HEK293 (cell line): ENCODE data around the gene NFKBIZ.

Source experiments
- TRIM28 ChIP-seq: IDR thresholded peaks from 2 replicates; pipeline ENCODE4 v1.6.1; 2011; ENCODE audit warnings: low read length, control low read depth, borderline replicate concordance
- YY2 ChIP-seq: fragments of 450-650 bp; formaldehyde crosslinking; IDR thresholded peaks from 2 replicates; pipeline ENCODE4 v1.5.1; 2016; ENCODE audit warnings: missing biosample characterization, missing genetic modification characterization
- ZBTB48 ChIP-seq: fragments of 450-650 bp; formaldehyde crosslinking; IDR thresholded peaks from 2 replicates; pipeline ENCODE4 v1.5.1; 2016; ENCODE audit warnings: missing biosample characterization, missing genetic modification characterization
- ZNF24 ChIP-seq: fragments of 450-650 bp; formaldehyde crosslinking; IDR thresholded peaks from 2 replicates; pipeline ENCODE4 v1.5.1; 2016; ENCODE audit warnings: missing biosample characterization, missing genetic modification characterization
- TF ChIP-seq, protein P1 (sequence below): fragments of 450-650 bp; formaldehyde crosslinking; IDR thresholded peaks from 2 replicates; pipeline ENCODE4 v1.5.1; 2016; ENCODE audit warnings: missing biosample characterization, missing genetic modification characterization
- TF ChIP-seq, protein P2 (sequence below): fragments of 450-650 bp; formaldehyde crosslinking; IDR thresholded peaks from 2 replicates; pipeline ENCODE4 v1.5.1; 2016; ENCODE audit warnings: missing biosample characterization, missing genetic modification characterization
- TF ChIP-seq, protein P3 (sequence below): fragments of 450-650 bp; formaldehyde crosslinking; IDR thresholded peaks from 2 replicates; pipeline ENCODE4; 2016; ENCODE audit warnings: missing biosample characterization, missing genetic modification characterization
- TF ChIP-seq, protein P4 (sequence below): fragments of 450-650 bp; formaldehyde crosslinking; IDR thresholded peaks from 2 replicates; pipeline ENCODE4 v1.5.1; 2016; ENCODE audit warnings: missing biosample characterization, missing genetic modification characterization
- TF ChIP-seq, protein P5 (sequence below): fragments of 450-650 bp; formaldehyde crosslinking; IDR thresholded peaks from 2 replicates; pipeline ENCODE4 v1.5.1; 2016; ENCODE audit warnings: missing biosample characterization, missing genetic modification characterization

DNA sequence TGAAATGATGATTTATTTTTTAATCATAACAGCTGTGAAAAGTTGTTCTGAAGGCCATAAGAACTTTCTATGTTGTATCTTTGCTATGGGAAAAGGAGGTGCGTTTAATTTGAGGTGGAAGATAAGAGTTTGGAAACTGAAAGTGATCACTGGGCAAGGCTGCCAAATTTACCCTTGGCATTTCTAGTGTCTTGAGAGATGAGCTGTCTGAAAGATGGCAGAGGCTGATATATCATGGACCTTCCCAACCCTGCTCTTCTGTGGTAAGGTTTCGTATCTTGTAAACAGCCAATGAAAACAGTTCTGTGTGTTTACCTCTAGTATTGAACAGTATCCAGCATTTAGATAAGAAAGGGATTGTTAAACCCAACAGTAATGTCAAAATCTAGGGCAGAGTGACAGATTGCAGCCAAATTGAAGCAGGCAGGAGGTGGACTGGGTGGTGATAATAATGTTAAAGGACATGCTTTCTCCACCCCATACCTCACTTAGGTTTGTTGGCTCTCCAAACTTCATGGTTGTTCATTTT lies 15.8 kb upstream of the NFKBIZ start:
- no peak for TF ChIP-seq ZNF24
- TF ChIP-seq, protein P1, sequence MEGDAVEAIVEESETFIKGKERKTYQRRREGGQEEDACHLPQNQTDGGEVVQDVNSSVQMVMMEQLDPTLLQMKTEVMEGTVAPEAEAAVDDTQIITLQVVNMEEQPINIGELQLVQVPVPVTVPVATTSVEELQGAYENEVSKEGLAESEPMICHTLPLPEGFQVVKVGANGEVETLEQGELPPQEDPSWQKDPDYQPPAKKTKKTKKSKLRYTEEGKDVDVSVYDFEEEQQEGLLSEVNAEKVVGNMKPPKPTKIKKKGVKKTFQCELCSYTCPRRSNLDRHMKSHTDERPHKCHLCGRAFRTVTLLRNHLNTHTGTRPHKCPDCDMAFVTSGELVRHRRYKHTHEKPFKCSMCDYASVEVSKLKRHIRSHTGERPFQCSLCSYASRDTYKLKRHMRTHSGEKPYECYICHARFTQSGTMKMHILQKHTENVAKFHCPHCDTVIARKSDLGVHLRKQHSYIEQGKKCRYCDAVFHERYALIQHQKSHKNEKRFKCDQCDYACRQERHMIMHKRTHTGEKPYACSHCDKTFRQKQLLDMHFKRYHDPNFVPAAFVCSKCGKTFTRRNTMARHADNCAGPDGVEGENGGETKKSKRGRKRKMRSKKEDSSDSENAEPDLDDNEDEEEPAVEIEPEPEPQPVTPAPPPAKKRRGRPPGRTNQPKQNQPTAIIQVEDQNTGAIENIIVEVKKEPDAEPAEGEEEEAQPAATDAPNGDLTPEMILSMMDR (tag by site-specific recombination): no peak
- TF ChIP-seq TRIM28: no peak
- no peak for TF ChIP-seq ZBTB48 (tag by site-specific recombination)
- TF ChIP-seq, protein P2, sequence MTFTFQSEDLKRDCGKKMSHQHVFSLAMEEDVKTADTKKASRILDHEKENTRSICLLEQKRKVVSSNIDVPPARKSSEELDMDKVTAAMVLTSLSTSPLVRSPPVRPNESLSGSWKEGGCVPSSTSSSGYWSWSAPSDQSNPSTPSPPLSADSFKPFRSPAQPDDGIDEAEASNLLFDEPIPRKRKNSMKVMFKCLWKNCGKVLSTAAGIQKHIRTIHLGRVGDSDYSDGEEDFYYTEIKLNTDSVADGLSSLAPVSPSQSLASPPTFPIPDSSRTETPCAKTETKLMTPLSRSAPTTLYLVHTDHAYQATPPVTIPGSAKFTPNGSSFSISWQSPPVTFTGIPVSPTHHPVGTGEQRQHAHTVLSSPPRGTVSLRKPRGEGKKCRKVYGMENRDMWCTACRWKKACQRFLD: no peak
- TF ChIP-seq, protein P3, sequence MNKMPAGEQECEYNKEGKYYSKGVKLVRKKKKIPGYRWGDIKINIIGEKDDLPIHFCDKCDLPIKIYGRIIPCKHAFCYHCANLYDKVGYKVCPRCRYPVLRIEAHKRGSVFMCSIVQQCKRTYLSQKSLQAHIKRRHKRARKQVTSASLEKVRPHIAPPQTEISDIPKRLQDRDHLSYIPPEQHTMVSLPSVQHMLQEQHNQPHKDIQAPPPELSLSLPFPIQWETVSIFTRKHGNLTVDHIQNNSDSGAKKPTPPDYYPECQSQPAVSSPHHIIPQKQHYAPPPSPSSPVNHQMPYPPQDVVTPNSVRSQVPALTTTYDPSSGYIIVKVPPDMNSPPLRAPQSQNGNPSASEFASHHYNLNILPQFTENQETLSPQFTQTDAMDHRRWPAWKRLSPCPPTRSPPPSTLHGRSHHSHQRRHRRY: no peak
- TF ChIP-seq YY2 (tag by site-specific recombination): no peak
- TF ChIP-seq, protein P4, sequence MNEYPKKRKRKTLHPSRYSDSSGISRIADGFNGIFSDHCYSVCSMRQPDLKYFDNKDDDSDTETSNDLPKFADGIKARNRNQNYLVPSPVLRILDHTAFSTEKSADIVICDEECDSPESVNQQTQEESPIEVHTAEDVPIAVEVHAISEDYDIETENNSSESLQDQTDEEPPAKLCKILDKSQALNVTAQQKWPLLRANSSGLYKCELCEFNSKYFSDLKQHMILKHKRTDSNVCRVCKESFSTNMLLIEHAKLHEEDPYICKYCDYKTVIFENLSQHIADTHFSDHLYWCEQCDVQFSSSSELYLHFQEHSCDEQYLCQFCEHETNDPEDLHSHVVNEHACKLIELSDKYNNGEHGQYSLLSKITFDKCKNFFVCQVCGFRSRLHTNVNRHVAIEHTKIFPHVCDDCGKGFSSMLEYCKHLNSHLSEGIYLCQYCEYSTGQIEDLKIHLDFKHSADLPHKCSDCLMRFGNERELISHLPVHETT (tag by site-specific recombination): no peak
- TF ChIP-seq, protein P5, sequence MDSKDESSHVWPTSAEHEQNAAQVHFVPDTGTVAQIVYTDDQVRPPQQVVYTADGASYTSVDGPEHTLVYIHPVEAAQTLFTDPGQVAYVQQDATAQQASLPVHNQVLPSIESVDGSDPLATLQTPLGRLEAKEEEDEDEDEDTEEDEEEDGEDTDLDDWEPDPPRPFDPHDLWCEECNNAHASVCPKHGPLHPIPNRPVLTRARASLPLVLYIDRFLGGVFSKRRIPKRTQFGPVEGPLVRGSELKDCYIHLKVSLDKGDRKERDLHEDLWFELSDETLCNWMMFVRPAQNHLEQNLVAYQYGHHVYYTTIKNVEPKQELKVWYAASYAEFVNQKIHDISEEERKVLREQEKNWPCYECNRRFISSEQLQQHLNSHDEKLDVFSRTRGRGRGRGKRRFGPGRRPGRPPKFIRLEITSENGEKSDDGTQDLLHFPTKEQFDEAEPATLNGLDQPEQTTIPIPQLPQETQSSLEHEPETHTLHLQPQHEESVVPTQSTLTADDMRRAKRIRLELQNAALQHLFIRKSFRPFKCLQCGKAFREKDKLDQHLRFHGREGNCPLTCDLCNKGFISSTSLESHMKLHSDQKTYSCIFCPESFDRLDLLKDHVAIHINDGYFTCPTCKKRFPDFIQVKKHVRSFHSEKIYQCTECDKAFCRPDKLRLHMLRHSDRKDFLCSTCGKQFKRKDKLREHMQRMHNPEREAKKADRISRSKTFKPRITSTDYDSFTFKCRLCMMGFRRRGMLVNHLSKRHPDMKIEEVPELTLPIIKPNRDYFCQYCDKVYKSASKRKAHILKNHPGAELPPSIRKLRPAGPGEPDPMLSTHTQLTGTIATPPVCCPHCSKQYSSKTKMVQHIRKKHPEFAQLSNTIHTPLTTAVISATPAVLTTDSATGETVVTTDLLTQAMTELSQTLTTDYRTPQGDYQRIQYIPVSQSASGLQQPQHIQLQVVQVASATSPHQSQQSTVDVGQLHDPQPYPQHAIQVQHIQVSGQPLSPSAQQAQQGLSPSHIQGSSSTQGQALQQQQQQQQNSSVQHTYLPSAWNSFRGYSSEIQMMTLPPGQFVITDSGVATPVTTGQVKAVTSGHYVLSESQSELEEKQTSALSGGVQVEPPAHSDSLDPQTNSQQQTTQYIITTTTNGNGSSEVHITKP (tag by site-specific recombination): no peak
